HS-27A (cell line): Measurements from ENCODE around the gene TMEM151A.

ENCODE experiments used
- DNase-seq: peaks from one replicate; pipeline ENCODE4 v3.0.0-alpha.2; 2012; ENCODE audit warnings: low read depth, missing footprints

The TMEM151A gene

DNA sequence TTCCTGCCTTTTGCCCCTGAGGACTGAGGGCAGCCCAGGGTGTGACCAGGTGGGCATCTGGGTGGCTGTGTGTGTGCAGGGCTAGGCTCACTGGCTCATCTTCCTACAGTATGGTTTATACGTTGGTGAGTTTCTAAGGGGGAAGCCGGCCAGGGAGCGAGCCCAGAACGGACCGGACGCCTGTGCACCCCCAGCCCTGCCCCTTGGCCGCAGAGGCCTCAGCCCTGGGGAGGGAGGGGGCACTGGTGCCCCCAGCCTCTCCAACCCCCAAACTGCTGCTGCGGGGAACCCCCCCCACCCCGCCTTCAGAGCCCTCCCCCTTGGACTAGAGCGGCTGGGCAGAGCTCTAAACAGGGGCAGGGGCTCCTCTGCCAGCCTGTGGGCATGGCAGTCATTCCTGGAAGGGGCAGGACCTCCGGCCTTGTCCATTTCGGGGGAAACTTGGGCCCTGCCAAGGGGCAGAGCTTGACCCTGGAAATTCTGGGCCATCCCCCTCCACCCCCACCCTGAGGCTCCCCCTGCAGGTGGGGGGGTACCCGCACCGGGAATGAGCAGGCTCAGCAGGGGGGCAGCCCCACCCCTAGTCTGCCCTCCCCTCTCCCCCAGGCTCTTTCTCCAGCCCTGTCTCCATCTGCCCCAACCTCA is 8.1 kb upstream of the TMEM151A start:
- no peak for DNase-seq

DNA sequence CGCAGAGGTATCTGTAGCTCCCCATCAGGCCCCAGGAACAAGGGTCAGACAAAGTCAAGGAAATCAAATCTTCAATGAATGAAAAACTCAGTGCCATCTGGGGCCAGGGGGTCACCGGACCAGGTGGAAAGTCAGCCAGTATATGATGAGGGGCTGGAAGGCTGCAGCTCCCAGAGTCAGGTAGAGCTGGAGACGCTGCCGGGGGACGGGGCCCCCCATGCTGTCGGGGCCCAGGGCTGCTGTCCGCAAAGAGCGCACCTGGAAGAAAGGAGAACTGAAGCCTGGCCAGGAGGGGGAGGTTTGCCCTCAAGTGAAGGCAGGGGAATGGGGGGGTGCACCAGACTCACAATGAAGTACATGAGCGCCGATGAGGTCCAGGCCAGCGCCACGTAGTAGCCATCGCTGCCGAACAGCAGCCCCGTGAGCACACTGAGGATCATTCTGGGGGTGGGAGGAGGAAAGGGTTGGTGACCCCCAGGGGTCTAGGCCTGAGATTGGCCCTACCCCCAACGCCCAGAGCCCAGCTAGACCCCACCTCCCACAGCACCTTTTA is 7.1 kb upstream of the TMEM151A start:
- no peak for DNase-seq

DNA sequence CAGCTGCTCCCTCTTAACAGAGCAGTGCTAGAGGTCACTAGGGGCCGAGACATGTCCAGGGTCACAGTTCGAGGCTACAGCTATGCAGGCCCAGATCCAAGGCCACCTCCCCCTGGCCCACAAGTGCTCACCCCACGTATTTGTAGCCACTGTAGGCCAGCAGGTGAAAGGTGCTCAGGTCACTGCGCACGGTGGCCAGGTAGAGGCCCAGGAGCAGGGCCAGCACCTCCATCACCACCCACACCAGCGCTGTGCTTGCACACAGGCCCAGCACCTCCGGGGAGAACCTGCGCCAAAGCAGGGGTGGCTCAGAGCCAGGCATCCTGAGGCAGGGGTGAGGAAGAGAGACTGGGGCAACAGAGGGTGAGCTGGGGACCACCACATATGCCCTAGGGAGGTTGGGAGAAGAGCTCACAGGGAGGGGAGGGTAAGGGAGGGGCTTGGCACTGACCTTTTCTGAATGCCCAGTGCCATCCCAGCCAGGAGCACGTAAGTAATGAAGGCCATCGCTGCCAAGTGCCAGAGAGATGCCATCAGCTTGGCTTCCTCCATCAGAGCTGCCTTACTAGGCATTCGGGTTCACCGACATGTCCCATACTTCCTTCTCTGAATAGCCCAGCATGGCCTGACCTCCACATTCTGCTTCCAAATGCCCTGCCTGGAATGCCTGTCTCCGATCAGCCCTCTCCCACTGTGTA is 6.3 kb upstream of the TMEM151A start:
- DNase-seq: no peak

DNA sequence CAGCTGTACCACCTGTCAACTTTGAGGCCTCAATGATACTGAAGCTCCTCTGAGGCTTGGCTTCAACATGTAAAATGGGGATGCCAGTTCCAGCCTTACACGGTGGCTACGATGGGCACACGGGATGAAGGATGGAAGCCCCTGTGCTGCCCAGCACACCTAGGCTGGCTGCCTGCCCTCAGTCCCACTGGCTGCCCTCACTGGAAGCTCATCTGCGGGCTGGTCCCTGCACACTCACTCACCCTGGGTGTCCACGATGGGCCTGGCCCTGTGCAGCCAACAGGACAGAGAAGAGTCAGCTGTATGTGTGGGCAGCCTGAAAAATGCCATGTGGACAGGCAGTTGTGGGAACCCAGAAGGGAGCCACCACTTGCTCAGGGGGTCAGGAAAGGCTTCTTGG is 5.0 kb upstream of the TMEM151A start:
- DNase-seq: no peak

DNA sequence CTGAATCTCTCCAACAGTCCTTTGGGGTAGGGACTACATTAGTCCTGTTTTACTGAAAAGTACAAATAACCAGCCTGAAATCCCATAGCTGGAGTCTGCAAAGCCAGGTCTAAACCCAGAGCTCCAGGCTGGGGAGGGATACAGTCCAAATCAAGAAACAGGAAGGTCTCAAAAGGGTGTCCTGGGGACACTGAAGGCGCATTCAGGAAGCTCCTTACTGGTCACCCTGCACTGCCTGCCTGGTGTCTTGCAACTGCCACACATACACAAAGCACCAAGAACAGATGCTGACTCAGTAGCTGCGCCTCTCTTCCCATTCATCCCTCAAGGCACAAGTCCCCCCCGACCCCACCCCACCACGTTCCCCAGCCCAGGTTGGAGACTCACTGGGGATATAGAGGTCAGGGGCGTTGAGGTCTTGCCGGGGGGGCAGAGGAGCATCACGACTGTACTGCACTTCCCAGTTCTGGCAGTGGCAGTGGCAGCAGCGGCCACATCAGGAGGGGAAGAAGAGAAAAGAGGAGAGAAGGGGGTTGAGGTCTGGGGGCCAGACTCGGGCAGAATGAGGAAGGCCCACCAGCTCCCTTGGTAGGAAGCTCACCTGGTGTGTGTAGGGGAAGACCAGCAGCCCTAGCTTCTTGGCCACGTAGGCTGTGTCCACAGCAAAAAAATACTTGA is 4.3 kb upstream of the TMEM151A start:
- DNase-seq: no peak

DNA sequence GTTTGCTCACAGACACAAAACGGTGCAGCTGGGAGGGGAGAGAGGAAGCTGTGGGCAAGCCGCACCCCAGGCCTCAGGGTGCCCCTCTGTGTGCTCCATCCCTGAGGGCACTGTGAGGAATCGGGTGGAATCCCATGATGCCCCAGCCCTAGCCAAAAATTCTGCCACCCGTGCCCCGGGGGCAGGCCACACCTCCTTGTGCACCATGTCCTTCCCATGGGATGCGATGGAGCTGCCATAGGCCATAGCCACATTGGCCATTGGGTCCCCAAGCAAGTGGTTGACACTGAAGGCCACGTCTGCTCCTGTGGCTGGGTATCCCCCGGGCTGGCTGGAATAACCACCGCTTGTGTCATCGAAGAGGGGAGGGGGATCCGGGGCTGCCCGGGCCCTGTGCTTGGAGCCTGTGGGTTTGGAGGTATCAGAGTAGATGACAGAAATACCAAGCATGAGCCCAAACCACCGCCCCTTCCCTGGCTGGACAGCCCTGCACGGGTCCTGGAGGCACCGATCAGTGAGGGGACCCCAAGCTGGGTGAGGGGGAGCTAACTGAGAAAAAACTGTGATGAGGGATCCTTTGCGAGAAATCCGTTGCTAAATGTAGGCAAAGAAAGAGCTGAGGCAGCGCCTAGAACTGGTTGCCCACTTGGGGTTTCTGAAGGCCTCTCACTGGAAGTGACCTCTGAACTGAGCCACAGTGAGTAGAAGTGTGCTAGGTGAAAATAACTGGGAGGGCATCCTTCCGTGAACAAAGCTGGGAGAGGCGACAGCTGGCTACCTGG is 3.6 kb upstream of the TMEM151A start:
- no peak for DNase-seq

DNA sequence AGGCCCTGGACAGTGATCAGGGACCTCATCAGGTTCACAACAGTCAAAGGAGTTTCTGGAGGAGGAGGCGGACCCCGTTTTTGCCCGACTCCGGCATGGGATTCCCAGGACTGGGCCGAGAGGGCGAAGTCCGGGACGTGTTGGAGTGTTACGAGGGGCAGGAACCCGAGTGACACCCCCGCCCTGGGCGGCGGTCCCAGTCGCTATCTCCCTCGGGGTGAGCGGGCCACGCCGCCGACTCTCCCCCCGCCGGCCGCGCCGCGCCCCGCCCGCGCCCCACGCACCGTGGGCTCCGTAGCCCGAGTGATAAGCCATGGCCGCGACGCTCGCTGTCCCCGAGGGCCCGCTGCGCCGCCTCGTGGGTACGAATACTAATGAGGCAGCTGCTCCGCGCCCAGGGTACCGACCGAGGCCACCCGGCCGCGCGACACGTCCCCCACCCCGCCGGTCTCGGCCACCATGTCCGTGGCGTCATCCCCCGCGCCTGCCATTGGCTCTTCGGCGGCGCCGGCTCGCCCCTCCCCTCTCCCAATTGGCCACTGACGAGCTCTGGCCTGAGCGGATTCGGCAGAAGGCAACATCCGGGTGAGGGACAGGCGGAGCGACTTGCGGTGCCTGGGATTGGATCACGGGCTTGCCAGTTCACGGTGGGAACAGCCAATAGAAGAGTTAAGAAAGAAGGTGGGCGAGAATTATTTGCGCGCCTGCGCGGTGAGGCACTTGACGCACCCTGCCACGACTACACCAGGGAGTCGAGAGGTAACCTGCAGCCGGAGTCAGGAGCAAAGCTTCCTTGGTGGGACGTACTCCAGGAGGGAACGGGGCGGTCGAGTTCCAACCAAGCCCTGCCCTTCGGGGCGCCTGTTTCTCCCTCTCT is 2.8 kb upstream of the TMEM151A start, which contains the start of gene YIF1A:
YIF1A (minus strand) TSS at position 473 of the 877 bp plus-strand sequence; CDS start at position 315, 158 bp downstream.
- peak; percentile 99 for DNase-seq

DNA sequence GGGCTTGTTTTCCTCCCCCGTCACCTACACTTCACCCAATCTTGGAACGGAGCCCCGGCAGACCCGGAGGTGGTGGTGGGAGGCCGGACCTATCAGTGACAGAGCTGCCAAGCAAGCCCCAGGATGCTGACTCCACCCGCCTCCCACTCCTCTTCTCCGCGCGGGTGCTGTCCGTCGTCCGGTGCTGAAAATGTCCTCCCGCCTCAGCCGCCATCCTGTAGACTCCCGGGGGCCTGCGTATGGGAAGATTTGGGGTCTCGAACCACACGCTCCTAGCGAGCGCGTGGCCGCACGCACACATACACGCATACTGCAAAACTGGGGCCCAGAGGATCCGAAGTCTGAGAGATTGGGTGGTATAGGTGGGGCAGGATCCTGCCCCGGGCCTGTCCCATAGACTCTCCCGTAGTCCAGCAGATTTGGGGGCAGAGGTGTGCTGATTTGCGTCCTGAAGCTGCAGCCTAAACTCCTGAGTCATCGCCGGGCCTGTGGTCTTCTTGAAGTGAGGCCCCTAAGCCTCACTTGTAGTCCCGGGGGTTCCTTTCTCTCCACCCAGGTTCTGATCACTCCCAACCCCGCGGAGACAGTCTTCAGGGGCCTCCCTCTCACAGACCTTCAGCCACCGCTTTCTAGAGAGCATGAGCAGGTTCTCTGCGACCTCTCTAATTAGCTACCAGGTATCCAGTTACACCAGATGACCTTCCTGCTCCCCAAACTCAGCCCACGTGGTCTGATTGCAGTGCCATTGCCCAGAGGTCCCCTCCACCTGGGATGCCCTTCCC is 2.0 kb upstream of the TMEM151A start:
- no peak for DNase-seq

DNA sequence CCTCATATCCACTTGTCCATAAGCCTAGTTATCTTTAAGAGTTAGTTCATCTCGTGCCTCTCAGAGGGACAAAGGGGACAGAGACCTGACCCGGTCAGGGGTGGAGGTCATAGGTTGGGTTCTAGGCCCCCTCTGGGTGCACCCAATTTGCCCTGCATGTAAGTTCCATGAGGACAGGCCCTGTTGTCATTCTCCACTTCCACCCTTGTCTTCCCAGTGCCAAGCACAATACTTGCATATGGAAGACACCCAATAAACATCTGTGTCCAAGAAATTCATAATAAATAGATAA is 1.4 kb upstream of the TMEM151A start:
- DNase-seq: no peak

DNA sequence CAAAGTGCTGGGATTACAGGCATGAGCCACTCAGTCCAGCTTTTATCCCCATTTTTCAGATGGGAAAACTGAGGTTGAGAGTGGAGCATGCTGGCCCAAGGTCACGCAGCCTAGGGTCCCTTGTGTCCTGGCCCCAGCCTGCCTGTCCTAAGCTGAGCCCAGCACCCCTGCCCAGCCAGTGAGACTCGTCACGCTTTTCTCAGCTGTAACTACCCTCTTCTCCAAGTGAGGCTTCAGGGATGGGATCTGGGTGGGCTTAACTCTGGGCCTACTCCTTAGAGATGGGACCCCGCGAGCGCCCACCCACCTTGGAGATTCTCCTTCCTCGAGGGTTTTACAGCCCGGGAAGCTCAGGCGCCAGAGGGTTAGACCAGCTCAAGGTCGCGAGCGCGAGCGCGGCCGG is 390 bp upstream of the TMEM151A start:
- DNase-seq: no peak

DNA sequence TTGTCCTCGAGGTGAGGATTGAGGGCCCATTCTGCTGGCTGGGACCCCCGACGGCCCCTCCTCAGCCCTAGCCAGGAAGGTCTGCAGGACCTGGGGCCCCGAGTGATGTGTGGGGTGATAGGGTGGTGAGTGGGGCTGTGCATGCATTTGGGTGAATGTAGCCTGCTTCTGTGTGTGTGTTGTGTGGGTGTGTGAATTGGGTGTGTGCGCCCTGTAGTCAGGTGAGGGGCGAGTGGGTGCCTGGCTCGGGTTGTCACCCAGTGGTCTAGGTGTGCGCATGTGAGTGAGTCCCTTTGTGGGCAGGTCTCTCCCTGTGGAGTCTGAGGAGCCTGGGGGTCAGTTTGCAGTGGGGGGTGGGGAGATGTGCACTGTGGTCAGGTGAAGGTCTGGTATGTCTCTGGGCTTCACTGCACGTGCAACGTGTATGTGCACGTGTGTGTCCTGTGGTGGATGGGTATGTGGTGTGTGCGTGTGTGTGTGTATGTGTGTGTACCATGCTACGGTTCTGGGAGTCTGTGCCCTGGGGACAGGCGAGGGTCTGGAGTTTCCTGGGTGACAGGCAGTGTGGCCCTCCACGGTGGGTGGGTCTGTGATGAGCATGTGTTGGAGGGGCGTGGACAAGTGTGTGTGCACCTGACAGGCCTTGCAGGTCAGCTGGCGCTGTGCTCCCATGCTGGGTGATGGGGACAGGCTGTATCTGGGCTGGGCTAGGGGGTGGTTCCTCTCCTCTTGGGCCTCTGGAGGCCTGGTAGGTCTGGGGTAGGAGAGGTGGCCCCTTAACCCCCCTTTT is 1.0 kb downstream of the TMEM151A start:
- DNase-seq: no peak

DNA sequence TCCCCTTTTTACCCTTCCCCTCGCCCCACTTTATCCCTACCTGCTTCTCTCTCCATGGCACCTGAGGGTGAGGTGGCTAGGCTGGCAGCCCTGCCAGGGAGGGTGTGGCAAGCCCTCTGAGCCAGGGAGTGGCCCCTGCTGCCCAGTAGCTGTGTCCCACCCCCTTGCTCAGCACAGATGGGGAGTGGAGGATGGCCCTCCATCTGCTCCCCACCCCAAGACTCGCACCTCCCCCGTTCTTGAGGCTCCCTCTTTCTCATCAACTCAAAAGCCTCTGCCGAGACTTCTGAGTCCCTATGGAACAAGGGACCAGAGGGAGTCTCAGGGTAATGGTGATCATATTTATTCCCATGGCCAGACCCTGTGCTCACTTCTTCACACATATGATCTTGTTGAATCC is 1.7 kb downstream of the TMEM151A start:
- DNase-seq: no peak

DNA sequence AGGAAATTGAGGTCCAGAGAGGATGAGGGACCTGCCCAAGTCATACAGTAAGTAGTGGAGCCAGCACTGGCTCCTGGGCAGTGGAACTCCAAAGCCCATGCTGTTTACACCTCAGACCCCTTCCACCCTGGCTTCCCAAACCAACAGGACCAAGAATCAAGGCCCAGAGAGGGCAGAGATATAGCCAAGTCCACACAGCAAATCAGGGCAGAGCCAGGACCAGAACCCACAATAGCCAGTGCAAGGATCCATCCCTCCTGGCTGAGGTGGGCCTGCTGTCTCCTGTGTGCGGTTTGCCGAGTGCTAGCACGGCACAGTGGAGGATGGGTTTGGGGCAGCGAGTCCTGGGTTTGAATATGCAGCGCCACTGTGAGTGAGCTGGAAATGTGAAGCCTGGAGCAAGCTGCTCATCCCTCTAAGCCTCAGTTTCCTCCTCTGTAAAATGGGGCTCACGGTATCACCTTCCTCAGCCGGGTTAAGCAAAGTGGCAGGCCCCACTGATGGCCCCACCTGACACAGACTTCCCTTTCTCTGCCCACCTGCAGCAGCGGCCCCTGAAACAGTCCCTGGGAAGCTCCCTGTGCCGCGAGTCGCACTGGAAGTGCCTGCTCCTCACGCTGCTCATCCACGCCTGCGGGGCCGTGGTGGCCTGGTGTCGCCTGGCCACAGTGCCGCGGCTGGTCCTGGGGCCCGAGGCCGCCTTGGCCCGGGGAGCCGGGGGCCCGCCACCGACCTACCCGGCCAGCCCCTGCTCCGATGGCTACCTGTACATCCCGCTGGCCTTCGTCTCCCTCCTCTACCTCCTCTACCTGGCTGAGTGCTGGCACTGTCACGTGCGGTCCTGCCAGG is 2.3 kb downstream of the TMEM151A start:
- no peak for DNase-seq

DNA sequence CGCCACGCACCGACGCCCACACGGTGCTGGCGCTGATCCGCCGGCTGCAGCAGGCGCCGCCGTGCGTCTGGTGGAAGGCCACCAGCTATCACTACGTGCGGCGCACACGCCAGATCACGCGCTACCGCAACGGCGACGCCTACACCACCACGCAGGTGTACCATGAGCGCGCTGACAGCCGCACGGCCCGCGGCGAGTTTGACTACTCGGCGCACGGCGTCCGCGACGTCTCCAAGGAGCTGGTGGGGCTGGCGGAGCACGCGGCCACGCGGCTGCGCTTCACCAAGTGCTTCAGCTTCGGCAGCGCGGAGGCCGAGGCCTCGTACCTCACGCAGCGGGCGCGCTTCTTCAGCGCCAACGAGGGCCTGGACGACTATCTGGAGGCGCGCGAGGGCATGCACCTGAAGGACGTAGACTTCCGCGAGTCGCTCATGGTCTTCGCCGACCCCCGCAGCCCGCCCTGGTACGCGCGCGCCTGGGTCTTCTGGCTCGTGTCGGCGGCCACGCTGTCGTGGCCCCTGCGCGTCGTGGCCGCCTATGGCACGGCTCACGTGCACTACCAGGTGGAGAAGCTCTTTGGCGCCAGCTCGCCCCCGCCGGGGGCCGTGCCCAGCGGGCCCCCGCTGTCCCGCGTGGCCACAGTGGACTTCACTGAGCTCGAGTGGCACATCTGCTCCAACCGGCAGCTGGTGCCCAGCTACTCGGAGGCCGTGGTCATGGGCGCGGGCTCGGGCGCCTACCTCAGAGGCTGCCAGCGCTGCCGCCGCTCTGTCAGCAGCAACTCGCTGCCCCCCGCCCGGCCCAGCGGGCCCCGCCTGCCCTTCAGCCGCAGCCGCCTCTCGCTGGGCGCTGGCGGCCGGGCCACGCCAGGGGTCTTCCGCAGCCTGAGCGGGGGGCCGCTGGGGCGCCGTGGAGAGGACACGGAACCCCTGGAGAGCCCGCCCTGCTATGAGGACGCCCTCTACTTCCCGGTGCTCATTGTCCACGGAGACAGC is 3.2 kb downstream of the TMEM151A start:
- DNase-seq: no peak

DNA sequence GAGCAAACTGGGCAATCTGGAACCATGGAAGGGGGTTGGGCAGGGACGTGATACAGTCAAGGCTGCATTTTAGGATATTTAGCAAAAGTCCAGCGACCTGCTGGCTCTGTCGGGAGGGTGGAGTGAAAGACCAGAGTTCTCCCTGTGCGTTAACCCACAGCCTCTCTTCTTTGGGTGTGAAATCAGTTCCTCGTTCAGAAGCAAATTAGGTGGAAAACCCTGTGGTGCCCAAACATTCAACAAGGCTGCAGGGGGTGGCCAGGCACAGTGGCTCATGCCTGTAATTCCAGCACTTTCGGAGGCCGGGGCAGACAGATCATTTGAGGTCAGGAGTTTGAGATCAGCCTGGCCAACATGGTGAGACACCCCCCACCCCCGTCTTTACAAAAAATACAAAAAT is 5.9 kb downstream of the TMEM151A start:
- DNase-seq: no peak

DNA sequence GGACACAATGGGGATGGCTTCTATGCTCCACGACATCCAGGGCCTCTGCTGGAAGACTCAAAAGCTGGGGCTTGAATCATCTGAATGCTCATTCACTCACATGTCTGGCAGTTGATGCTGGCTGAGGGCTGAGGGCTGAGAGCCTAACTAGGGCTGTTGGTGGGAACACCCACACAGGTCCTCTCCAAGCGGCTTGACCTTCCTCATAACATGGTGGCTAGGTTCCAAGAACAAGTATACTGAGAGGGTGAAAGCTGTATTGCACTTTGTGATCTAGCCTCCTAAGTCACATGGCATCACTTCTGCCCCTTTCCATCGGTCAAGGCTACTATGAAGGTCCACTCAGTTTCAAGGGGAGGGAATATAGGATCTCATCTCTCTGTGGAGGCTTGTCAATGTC is 7.5 kb downstream of the TMEM151A start:
- no peak for DNase-seq

DNA sequence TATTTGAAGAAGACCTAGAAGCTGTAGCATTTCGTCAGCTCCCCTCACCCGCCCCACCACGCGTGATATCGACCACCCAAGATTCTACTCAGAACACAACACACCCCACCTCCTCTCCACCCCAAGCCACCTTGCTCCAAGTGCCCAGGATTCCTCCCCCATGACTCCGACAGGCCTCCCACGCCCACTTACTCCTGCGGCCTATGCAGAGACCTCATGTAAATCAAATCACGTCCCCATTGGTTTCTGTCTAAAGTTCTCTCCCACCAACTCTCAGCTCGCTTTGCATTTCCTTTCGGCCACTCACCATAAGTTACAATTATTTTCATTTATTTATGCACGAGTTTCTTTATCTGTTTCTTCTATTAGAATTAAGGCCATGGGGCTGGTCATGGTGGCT is 11.0 kb downstream of the TMEM151A start:
- no peak for DNase-seq

DNA sequence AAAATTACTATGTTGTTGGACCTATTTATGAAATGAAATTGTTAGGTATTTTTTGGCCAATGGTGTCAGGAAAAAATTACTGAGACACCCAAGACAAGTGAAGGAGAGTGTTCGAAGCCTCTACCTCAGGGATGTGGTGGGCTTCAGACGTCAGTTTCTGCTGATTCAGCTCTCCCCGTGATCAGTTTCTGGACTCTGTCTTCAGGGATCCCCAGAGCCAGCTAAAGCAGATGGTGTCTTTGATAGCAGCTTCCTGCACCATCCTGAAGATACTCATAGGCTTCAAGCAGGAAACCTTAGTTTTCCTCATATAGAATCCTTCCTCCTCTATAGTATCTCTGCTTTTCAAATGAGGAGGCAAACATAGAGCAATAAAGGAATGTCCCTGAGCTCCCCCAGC is 17.8 kb downstream of the TMEM151A start:
- DNase-seq: no peak
